ENCODE measurements around the gene S100A6. TPM values are rescaled to one million over a fixed set of nuclear protein-coding genes. Genes with fewer than 3 reads are reported as not detected.
A peak's percentile ranks its signal among the peaks of the same experiment; 100 is the strongest.
"Not testable (repeated sequence)": the region's sequence is repeated elsewhere in the genome, so short reads cannot be mapped to it uniquely, and the experiment has no call there.

Gene S100A6
- total RNA-seq = 1,000 to 10,000 TPM; 1,174 to 1,536 TPM
- long read RNA-seq, donor 1, transcript S100A6-201 (3 exons, 665 nt) = major isoform, 129 of 138 reads
- long read RNA-seq, donor 1, partial matches to known transcripts = 3 of 138 reads
- long read RNA-seq, donor 1, other reads (novel, unspliced or antisense) = 3 of 138 reads
- long read RNA-seq, donor 2, transcript S100A6-201 (3 exons, 665 nt) = major isoform, 192 of 210 reads
- long read RNA-seq, donor 2, partial matches to known transcripts = 5 of 210 reads
- long read RNA-seq, donor 2, other reads (novel, unspliced or antisense) = 7 of 210 reads

- intact Hi-C loops (cut with DNase I) = no loop called here
- DNase-seq (ENCODE audit: low spot score) = peak; percentile 88
Observed at GRCh38 chr1:153535242-153536011, at the start of gene S100A6. S100A6 (minus strand) TSS chr1:153535991; CDS start chr1:153535339, 652 bp downstream.

- intact Hi-C loops (cut with DNase I) = no loop called here
- DNase-seq (ENCODE audit: low spot score) = no peak
Observed at GRCh38 chr1:153585006-153585405, 49.2 kb upstream of the S100A6 start.

- intact Hi-C loops (cut with DNase I) = no loop called here
- no peak for DNase-seq (ENCODE audit: low spot score)
Observed at GRCh38 chr1:153583976-153584375, 48.2 kb upstream of the S100A6 start.

DNA sequence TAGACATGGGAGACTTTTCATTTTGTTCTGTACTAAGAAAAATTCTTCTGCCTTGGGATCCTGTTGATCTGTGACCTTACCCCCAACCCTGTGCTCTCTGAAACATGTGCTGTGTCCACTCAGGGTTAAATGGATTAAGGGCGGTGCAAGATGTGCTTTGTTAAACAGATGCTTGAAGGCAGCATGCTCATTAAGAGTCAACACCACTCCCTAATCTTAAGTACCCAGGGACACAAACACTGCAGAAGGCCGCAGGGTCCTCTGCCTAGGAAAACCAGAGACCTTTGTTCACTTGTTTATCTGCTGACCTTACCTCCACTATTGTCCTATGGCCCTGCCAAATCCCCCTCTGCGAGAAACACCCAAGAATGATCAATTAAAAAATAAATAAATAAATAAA, 47.7 kb upstream of the S100A6 start:
- intact Hi-C loops (cut with DNase I); DNase-seq (ENCODE audit: low spot score): not testable (repeated sequence)

DNA sequence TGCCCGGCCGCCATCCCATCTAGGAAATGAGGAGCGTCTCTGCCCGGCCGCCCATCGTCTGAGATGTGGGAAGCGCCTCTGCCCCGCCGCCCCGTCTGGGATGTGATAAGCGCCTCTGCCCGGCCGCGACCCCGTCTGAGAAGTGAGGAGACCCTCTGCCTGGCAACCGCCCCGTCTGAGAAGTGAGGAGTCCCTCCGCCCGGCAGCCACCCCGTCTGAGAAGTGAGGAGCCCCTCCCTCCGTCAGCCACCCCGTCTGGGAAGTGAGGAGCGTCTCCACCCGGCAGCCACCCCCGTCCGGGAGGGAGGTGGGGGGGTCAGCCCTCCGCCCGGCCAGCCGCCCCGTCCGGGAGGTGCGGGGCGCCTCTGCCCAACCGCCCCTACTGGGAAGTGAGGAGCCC, 47.0 kb upstream of the S100A6 start:
- intact Hi-C loops (cut with DNase I) = not testable (repeated sequence)
- DNase-seq (ENCODE audit: low spot score) = peak; percentile 51

- intact Hi-C loops (cut with DNase I) = no loop called here
- peak; percentile 10 for DNase-seq (ENCODE audit: low spot score)
Observed at GRCh38 chr1:153578936-153579335, 43.1 kb upstream of the S100A6 start.

GRCh38 chr1:153578490-153578889, 42.7 kb upstream of the S100A6 start:
- intact Hi-C loops (cut with DNase I) = no loop called here
- DNase-seq (ENCODE audit: low spot score) = no peak

DNA sequence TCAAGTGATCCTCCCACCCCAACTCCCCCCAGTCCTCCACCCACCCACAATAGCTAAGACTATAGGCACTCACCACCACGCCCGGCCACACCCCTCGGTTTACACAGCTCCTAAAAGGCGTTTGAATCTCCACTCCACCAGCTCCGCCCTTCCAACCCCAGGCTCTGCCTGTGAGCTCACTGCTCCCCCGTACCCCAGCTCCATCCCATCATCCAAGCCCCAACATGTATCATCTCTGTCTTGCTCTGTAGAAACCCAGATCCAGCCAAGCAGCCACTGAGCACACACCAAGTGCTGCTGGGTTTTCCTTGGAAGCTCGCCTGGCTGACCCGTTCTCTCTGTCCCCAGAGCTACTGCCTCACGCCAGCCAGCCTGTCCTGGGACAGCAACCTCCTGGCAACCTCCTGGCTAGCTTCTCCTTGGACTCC, 41.8 kb upstream of the S100A6 start:
- intact Hi-C loops (cut with DNase I) = no loop called here
- peak; percentile 85 for DNase-seq (ENCODE audit: low spot score)

GRCh38 chr1:153577138-153577537, 41.3 kb upstream of the S100A6 start:
- DNase-seq (ENCODE audit: low spot score) = no peak

GRCh38 chr1:153575497-153575896, 39.7 kb upstream of the S100A6 start:
- intact Hi-C loops (cut with DNase I) = not testable (repeated sequence)
- peak; percentile 4 for DNase-seq (ENCODE audit: low spot score)

More at GRCh38 chr1:153577138-153577537, 41.3 kb upstream of the S100A6 start:
- intact Hi-C loops (cut with DNase I) = no loop called here

- intact Hi-C loops (cut with DNase I) = not testable (repeated sequence)
- DNase-seq (ENCODE audit: low spot score) = peak; percentile 69
Observed at GRCh38 chr1:153575081-153575491, 39.3 kb upstream of the S100A6 start.

- intact Hi-C loops (cut with DNase I) = loop anchor here (5.0 kb wide), 3 partner anchors 44 to 221 kb away; partner anchors contain the start of gene S100A14 (in 1 of the 2)
- DNase-seq (ENCODE audit: low spot score) = peak; percentile 4
Observed at GRCh38 chr1:153573351-153573750, 37.6 kb upstream of the S100A6 start.

GRCh38 chr1:153572569-153573015, 36.8 kb upstream of the S100A6 start:
- intact Hi-C loops (cut with DNase I) = loop anchor here (5.0 kb wide), 3 partner anchors 45 to 220 kb away; partner anchors contain the start of gene S100A14 (in 1 of the 2)
- peak; percentile 92 for DNase-seq (ENCODE audit: low spot score)

DNA sequence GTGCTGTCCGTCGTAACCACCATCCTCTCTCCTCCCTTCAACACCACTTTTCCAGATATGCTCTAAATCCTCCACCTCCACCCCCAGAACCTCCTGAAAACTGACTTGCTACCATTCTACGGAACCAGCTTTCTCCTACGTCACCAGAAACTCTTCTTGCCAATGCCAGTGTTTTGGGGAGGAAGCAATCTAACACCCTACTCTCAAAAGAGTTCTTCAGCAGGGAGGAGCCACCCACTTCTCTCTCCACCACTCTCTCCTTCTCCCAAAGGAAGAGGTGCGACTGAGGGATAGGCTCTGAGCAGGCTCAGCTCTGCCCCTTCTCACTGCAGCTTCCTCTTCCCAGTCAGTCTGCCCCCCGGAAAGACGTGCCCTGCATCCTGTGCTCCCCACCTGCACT, 35.9 kb upstream of the S100A6 start:
- intact Hi-C loops (cut with DNase I) = loop anchor here (5.0 kb wide), 3 partner anchors 46 to 219 kb away; partner anchors contain the start of gene S100A14 (in 1 of the 2)
- peak; percentile 45 for DNase-seq (ENCODE audit: low spot score)

DNA sequence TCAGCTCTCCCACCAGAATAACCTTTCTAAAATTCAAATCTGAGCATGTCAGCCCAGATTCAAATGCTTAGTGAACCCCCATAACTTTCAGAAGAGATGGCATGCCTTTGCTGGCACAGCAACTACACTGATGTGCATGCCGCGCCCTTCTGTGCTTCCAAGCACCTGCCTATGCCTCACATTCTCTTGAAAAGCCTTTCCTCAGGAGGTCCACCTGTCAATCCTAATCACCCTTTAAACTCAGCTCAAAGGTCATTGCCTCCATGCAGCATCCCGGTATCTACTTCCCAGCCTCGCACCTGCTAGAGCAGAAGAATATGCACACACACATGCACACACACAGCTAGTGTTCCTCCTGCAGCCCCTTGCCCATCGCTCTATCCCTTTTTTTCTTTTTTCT, 35.1 kb upstream of the S100A6 start:
- peak; percentile 10 for DNase-seq (ENCODE audit: low spot score)

DNA sequence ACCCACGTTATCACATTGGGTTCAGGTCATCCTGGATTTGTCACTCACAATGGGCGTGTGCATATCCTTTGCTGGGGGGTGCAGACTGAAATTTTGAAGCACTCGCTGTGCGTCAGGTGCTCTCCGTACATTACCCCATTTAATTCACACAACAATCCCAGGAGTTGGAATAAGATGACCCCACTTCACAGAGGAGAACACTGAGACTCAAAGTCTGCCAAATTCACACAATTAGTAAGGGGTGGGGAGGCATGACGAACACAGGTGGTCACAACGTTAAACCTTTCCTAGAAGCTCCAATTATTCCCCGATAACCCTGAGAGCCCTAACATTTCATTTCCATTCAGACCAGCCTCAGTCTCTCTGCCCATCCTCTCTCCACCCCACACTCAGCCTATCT, 33.7 kb upstream of the S100A6 start:
- intact Hi-C loops (cut with DNase I) = loop anchor here (2.0 to 10.0 kb wide), 3 partner anchors 37 to 59 kb away; no protein-coding TSS in a partner anchor
- DNase-seq (ENCODE audit: low spot score) = no peak

More for the DNA sequence above, 35.1 kb upstream of the S100A6 start:
- intact Hi-C loops (cut with DNase I) = loop anchor here (5.0 kb wide), 3 partner anchors 46 to 219 kb away; partner anchors contain the start of gene S100A14 (in 1 of the 2)

GRCh38 chr1:153568367-153569099, 32.7 kb upstream of the S100A6 start:
- peak; percentile 96 for DNase-seq (ENCODE audit: low spot score)
- intact Hi-C loops (cut with DNase I) = loop anchor here (2.0 to 10.0 kb wide), 3 partner anchors 36 to 58 kb away; no protein-coding TSS in a partner anchor

GRCh38 chr1:153567621-153568366, 32.0 kb upstream of the S100A6 start:
- DNase-seq (ENCODE audit: low spot score) = peak; percentile 38
- intact Hi-C loops (cut with DNase I) = loop anchor here (2.0 to 10.0 kb wide), 3 partner anchors 35 to 57 kb away; no protein-coding TSS in a partner anchor
